HTERT RPE-1 (cell line): ENCODE data around the gene MUL1.
"Not testable (repeated sequence)": the region's sequence is repeated elsewhere in the genome, so short reads cannot be mapped to it uniquely, and the experiment has no call there.

ENCODE experiments used
- in situ Hi-C: fragments of 300-500 bp; cut with MboI; formaldehyde crosslinking; loops from 4 replicates; pipeline ENCODE4 v1.14.3; 2020; ENCODE audit warnings: low sequenced_read_pairs

The MUL1 gene

DNA sequence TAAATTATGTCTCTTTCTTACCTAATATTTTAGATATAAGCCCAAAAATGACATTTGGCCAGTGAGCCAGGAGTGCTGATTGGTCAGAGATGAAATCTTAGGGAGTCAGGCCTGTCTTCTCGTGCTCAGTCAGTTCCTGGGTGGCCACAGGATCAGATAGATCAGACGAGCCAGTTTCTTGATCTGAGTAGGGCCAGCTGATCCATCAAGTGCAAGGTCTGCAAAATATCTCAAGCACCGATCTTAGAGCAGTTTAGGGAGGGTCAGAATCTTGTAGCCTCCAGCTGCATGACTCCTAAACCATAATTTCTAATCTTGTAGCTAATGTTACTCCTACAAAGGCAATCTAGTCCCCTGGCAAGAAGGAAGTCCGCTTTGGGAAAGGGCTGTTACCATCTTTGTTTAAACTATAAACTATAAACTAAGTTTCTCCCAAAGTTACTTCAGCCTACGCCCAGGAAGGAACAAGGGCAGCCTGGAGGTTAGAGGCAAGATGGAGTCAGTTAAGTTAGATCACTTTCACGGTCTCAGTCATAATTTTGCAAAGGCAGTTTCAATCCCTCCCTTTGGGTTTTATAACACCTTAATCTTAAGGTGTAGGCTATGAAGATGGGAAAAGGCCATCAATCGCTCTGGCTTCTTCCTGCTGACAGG is 11.8 kb upstream of the MUL1 start:
- in situ Hi-C loops, result not testable (repeated sequence)

DNA sequence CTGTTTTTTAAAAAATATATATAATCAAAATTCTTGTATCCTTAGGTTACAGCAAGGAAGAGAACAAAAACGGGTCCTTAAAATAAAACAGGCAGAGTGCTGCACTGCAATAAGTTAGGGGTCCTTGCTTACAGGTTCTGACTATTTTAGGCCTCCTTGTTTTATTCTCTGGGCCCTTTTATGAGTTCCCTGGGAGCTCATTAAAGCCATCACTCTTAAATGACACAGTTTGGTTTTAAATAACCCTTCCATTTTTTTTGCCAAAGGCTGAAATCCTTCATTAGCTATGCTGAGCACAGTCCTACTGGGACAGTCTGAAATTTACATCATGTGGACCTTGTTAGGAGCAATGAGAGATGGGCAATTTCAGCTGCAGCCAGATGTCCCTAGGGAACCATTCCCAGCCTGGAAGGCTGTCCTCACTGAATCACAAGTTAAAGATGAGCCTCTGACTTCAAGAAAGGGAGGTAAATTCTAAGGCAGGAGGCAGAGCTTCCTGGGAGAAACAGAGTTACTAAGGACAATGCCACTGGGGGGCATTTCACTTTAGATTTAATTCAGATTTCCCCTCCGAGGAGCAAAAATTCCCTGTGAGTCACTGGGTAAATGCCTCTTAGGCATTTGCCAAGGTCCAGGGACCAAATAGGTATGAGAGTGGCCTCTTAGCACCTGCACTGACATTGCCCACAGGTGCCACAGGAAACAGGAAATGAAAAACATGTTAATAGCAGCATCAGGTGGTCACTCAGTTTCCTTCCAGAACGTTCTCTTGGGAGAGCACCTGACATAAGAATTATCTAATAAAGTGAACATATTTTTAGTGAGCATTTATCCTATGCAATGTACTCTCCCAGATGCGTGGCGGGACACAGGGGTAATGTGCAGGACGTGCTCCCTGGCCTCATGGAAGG is 3.8 kb upstream of the MUL1 start:
- in situ Hi-C loops, result no loop called here

DNA sequence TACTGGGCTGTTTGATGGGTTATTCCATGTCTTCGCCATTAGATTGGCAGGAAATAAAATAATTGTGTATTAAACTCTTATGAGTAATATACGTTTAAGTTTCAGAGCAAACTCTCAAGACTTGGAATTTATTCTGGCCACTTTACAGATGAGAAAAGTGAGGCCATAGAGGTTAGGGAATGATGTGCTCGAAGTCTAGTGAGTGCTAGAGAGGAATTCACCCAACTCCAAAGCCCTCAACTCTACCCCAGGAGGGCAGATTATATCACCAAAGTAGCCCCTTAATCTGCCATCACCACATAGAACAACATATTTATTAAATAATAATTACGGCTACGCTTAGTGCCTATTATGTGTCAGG is 440 bp upstream of the MUL1 start:
- in situ Hi-C loops, result no loop called here

DNA sequence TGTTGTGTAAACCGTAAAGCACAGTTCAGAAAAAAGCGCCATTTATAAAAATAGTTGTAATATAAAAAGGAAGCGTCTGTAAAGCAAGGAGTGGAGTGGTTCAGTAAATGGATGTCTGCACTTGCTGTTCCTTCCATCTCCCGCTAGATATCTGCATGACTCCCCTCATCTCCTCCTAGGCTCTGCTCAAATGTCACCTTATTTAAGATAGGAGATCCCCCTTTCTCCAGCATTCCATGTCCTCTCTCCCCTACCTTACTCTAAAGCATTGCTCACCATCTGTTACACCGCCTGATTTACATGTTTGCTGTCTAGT is 745 bp downstream of the MUL1 start:
- in situ Hi-C loops, result no loop called here

DNA sequence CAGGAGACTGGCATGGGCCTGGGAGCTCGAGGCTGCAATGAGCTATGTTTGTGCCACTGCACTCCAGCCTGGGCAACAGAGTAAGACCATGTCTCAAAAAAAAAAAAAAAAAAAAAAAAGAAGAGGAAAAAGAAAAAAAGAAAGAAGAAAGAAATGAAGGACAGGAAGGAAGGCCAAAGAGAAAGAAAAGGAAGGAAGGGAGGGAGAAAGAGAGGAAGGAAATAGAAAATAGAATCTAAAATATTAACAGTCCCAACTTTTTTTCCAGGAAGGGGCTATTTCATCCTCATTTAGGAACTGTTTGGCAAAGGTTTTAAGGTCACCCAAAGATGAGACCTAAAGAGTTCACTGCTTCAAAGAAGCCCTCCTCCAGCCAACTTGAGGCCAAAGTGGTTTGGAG is 2.5 kb downstream of the MUL1 start:
- in situ Hi-C loops, result no loop called here

DNA sequence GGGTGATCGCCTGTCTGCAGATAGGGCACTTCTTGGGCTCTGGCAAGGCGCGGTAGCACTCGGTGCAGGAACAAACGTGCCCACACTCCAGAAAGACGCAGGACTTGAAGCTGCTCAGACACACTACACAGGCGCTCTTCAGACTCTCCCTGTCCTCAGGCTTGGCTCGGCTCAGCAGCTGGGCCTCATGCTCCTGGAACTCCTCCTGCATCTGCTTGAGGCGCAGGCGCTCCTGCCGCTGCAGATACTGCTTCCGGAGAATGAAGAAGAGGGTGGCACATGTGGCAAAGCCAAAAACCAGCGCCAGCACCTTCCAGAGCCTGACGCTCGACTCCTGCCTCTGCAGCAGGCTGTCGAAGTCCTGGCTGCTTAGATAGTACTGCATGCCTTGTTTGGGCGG is 7.2 kb downstream of the MUL1 start:
- in situ Hi-C loops, result no loop called here

DNA sequence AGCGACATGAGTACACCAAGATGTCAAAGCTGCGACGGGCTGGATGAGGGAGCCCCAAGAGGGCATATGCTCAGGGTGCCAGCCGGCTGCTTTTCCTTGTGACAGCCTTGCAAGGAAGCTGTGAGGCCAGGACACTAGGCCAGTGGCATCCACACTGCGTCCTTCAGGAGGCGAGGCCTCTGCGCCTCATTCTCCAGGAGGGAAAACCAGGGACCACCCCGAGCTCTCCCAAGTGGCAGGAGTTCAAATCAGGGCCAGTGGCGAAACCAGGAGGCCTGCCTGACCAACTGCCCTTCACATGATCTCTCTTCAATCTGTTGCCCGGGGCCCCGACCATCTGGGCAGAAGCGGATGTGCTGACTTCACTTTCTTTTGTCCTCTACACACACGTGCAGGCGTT is 8.2 kb downstream of the MUL1 start:
- in situ Hi-C loops, result no loop called here

DNA sequence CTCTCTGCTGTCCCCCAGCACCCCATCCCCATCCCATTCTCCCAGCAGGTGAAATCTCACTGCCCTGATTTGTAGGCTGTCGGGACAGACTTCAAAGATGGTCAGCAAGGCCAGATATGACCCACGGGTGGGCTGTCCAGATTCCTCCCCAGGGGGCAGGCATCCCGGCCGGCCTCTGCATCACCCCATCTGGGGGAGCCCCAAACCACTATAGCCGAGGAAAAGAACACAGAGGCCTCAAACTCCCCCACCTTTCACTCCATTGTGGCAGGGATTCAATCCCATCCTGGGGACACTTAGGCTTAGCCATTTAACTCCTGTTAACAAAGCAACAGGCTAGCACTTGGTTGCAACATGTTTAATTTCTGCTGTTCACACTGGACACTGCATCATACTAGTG is 8.8 kb downstream of the MUL1 start:
- in situ Hi-C loops, result no loop called here

DNA sequence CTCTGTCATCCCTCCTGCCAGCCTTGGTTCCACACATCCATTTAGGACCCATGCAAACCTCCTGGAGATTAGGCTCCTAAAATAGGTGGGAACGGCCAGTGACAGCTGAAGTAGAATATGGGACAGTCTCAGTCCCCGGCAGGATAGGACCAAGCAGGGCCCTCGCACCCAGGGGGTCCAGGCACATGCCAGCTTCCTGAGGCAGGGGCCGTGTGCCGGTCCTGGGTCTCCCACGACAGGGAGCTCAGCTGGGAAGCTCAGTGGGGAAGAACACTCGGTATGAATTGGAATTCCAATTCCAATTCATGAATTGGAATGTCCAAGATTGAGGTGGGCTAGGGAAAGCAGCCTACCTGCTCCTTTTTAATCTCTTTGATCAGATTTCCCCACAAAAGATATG is 9.8 kb downstream of the MUL1 start:
- in situ Hi-C loops, result no loop called here

DNA sequence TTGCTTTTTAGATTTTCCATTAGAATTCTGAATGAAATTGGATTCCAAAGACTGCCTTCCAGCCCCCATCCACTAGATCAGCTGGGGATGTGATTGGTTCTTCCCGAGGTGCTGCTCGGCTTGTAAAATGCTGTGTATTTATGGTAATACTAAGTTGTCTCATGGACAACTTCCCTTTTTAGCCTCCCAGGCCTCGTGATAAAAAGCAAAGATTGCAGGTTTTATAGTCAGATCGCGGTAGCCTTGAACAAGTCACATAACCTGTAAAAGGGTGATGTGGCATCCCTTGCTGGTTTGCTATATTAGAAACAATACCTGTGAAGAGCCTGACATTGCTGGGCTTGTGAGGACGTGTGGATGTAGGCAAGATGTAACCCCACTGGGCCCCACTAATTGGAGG is 10.4 kb downstream of the MUL1 start:
- in situ Hi-C loops, result no loop called here

DNA sequence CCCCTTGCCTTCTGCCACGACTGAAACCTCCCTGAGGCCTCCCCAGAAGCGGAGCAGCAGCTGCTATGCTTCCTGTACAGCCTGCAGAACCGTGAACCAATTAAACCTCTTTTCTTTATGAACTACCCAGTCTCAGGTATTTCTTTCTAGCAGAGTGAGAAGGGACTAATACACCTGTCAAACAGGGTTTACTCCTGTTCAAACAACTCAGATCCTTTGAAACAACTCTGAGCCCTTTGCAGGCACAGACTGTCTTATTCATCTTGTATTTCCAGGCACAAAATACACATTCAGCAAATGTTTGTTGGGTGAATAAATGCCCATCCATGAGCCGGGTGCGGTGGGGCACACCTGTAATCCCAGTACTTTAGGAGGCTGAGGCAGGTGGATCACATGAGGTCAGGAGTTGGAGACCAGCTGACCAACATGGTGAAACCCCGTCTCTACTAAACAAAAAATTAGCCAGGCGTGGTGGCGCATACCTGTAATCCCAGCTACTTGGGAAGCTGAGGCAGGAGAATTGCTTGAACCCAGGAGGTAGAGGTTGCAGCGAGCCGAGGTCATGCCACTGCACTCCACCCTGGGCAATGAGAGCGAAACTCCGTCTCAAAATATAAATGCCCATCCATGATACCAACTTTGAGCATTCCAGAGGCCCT is 11.1 kb downstream of the MUL1 start:
- in situ Hi-C loops, result not testable (repeated sequence)

DNA sequence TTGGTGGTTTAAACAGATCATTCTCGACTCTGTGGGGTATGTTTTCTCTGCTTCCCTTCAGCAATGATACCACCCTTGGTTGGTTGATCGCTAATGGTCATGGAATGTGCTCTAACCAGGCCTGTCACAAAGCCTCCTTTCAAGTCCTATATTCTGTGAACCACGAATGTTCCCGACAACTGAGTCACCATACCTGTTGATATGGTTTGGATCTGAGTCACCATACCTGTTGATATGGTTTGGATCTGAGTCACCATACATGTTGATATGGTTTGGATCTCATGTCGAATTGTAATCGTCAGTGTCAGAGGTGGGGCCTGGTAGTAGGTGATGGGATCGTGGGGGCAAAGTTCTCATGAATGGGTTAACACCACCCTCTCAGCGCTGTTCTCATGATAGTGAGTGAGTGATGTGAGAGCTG is 11.7 kb downstream of the MUL1 start:
- in situ Hi-C loops, result no loop called here

DNA sequence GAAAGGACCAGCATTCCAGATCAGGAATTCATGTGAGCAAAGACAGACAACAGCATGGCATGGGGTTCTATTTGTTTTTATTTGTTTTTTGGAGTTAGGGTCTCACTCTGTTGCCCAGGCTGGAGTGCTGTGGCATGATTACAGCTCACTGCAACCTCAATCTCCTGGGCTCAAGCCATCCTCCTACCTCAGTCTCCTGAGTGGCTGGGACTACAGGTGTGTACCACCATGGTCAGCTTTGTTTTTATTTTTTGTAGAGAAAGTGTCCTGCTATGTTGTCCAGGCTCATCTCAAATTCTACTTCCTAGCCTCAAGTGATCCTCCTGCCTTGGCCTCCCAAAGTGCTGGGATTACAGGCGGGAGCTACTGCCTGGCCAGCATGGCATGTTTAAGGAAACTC is 12.3 kb downstream of the MUL1 start:
- in situ Hi-C loops, result no loop called here

DNA sequence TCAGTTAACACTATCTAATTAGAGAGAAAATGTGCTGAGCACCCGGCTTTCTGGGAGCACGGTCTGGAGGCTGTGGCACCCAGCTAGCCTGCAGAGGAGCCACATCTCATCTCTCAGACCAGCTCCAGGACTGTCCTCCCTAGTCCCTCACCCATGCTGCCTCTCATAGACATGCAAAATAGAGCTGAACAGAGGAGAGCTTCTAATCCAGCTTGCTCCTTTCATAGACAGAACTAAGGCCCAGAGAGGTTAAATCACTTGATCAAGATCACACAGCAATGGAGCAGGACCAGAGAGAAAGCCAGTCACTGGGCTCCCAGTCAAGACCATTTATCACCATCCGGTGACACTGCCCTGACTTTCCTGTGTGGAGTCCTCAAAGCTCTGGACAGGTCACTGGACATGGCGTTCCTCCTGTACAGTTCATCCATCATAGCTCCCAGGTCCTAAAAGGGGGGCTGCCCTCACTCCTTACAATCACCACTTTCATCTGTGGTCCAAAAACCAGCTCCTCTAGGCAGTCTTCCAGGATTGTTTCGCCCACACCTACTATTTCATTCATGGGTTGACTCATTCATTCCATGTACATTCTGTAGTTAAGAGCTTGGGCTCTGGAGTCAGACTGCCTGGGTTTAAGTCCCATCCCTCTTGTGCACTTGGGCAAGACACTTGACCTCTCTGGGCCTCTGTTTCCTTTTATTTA is 13.2 kb downstream of the MUL1 start:
- in situ Hi-C loops, result no loop called here

DNA sequence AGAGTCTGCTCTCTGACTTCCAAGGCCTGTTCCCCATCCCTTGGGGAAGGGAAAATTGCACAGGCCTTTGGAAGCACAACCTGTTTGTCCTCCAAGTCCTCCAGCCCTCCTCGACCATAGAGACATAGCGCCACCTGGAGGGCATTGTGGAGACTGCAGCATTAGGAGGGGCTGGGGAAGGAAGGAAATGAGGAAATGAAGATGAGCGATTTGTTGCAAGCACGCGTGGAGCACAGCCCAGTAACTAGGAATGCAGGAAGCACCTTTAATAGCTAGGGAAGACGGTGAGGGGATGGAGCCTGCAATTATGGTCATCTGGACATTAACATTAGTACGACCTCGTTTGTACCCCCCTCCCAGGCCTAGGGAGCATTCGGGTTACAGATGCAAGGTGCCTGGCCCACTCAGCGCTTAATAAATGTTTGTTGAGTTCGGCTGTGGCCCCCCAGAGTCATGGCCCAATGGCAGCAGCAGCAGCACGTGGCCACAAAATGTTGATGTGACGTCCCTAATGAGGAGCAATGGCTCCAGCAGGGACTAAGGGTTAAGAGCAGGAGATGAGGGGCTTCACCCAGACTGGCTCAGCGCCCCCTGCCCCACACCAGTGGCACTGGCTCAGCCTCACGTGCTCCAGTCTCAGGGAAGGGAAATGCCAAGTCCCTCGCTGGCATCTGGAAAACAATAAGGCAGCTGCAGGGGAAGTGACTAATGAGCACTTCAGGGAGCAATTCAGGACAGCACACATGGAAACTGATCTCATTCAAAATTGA is 13.9 kb downstream of the MUL1 start:
- in situ Hi-C loops, result no loop called here

DNA sequence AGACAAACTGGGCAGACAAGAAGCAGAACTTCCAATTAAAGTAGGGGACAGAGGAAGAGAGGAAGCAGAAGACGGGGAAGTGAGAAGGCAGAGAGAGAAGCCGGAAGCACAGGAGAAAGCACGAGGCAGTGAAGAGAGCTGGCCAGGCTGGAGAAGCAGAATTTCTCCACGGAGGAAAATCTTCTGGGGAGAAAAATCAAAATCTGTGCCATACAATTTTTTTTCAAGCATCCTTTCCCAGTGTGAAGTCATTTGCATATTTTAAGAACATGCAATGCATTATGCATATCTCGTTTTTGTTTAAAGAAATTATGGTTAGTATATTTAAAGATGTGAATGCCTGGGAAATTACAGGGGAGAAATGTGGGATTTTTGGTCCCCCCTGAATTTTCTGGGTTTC is 14.6 kb downstream of the MUL1 start:
- in situ Hi-C loops, result no loop called here

DNA sequence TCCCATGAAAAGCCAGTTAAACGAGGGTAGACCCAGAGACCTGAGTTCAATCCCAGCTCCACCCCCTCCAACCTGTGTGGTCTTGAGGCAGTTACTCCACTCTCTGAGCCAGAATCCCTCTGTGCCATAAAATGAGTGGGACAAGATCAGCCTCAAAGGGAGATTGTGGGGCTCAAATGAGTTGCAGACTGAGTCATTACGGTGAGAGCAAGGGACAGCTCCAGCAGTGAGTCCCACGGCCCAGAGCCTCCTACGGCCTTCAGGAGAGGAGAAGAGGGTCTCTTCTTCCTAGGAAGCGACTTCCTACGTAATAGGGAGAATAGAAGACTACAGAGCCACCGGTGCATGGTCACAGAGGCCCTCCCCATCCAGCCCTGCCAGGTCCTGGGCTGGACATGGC is 15.2 kb downstream of the MUL1 start:
- in situ Hi-C loops, result no loop called here

DNA sequence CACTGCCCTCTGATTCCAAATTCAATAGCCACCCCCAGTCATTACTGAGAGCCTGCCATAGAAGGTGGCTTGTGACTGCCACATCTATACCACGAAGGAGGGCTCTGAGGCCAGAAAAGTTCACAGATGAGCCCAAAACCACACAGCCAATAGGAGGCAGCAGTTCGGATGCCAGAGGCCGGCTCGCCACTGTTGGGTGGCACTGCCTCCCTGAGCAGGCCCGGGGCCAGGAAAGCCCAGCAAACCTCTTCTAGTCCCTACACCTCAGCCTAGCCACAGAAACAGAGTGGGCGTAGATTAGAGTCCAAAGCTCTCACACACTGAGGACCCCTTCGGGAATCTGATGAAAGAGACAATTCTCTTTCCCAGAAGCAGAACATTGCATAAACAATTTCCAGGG is 16.1 kb downstream of the MUL1 start:
- in situ Hi-C loops, result no loop called here

DNA sequence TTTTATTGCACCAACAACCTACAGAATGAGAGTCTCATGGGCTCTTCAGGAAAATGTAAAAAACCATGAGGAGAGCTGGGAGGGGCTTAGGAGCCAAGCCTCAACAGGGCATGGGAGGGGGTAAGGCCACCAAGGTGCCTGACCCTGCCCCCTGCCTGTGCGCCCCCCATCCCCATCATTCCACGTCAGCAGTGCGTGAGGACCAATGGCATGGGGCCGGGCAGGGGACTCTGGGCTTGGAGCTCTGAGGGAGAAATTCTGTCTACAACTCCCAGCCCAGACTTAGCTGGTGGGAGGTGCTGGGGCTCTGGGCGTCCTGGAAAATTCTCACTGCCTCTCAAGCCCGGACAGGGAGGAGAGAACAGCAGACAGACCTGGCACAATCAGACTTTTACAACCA is 16.8 kb downstream of the MUL1 start:
- in situ Hi-C loops, result no loop called here

DNA sequence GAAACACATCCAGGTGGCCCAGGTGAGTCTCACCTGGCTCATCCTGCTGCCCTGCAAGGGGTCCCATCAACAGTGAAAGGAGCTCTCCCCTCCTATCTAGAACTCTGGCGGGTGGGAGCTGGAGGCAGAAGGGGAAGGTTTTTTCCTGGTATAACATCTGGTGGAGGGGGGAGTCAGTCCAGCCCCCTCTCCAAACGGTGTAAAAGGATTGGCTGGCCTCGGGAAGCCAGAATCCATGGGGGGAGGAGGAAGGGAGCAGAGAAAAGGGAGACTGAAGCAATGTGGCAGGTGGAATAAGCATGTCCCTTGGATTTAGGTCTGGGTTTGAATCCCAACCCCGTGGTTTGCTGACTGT is 20.7 kb downstream of the MUL1 start:
- in situ Hi-C loops, result no loop called here
